CD14-positive monocyte (primary cell): ENCODE data around the gene FCGR1A. TPM values are rescaled to one million over a fixed set of nuclear protein-coding genes. Genes with fewer than 3 reads are reported as not detected.
"Not testable (repeated sequence)": the region's sequence is repeated elsewhere in the genome, so short reads cannot be mapped to it uniquely, and the experiment has no call there.

Source experiments
- DNase-seq, 3 donors: peaks; one replicate each; pipeline ENCODE4 v3.0.0-alpha.2; 2011 to 2022
- H2AFZ ChIP-seq: 2 replicates; pipeline ENCODE4 v1.6.0; 2012; ENCODE audit warnings: mild to moderate bottlenecking, low read depth, low read length, inconsistent platforms; ENCODE audit not compliant: insufficient read depth, poor library complexity, severe bottlenecking
- H3K27ac ChIP-seq, 2 donors: 1 replicate in 1 of 2; 2 replicates in 1 of 2; pipeline ENCODE4 v1.5.1; 2012 to 2013; ENCODE audit warnings: low read length in 2 of 2, control low read depth in 1 of 2, inconsistent platforms in 1 of 2, low read depth in 1 of 2, mild to moderate bottlenecking in 1 of 2
- H3K27me3 ChIP-seq, 2 donors: one replicate each; pipeline versions ENCODE4 v1.6.0 to v1.6.1; 2011 to 2013; ENCODE audit warnings: low read length in 2 of 2; ENCODE audit not compliant: control insufficient read depth in 2 of 2, insufficient read depth in 2 of 2
- H3K36me3 ChIP-seq, 2 donors: replicated peaks in 1 of 2; 1 replicate in 1 of 2; 2 replicates in 1 of 2; pipeline versions ENCODE4 v1.5.1 to v1.6.1; 2012 to 2013; ENCODE audit warnings: low read length in 2 of 2, control low read depth in 1 of 2, inconsistent platforms in 1 of 2, mild to moderate bottlenecking in 1 of 2; ENCODE audit not compliant: insufficient read depth in 2 of 2, control insufficient read depth in 1 of 2
- H3K4me1 ChIP-seq, 2 donors: 1 replicate in 1 of 2; 2 replicates in 1 of 2; pipeline versions ENCODE4 v1.5.1 to v1.6.1; 2012 to 2013; ENCODE audit warnings: low read length in 2 of 2, control low read depth in 1 of 2, inconsistent platforms in 1 of 2, mild to moderate bottlenecking in 1 of 2, moderate library complexity in 1 of 2; ENCODE audit not compliant: insufficient read depth in 2 of 2, control insufficient read depth in 1 of 2
- H3K4me2 ChIP-seq: replicated peaks from 2 replicates; pipeline ENCODE3; 2012; ENCODE audit warnings: low read length, moderate library complexity, mild to moderate bottlenecking; ENCODE audit not compliant: poor library complexity, severe bottlenecking; ENCODE audit errors: extremely low read depth
- H3K4me3 ChIP-seq, 3 experiments: fragments of 200-600 bp in 1 of 3; sonication (generic) in 1 of 3; replicated peaks in 1 of 3; 1 replicate in 2 of 3; 2 replicates in 1 of 3; pipeline ENCODE4 v1.5.1; 2011 to 2013; ENCODE audit warnings: low read length in 3 of 3, mild to moderate bottlenecking in 3 of 3, control low read depth in 2 of 3, low read depth in 2 of 3, inconsistent platforms in 1 of 3, moderate library complexity in 1 of 3
- H3K79me2 ChIP-seq: 2 replicates; pipeline ENCODE4 v1.6.0; 2012; ENCODE audit warnings: mild to moderate bottlenecking, control low read depth, inconsistent platforms, low read length, moderate library complexity; ENCODE audit not compliant: insufficient read depth
- H3K9ac ChIP-seq: 2 replicates; pipeline ENCODE4 v1.6.0; 2017; ENCODE audit warnings: low read length, mild to moderate bottlenecking; ENCODE audit not compliant: insufficient read depth, poor library complexity, severe bottlenecking
- H3K9me3 ChIP-seq, 2 donors: replicated peaks in 1 of 2; 1 replicate in 1 of 2; 2 replicates in 1 of 2; pipeline versions ENCODE4 v1.5.1 to v1.6.1; 2012 to 2013; ENCODE audit warnings: low read length in 2 of 2, control low read depth in 1 of 2; ENCODE audit not compliant: control insufficient read depth in 1 of 2, insufficient read depth in 1 of 2
- H4K20me1 ChIP-seq: 2 replicates; pipeline ENCODE4 v1.6.0; 2012; ENCODE audit warnings: mild to moderate bottlenecking, low read length, control low read depth, moderate library complexity; ENCODE audit not compliant: insufficient read depth
- H3K27ac Mint-ChIP-seq, 7 donors: one replicate each; pipeline ENCODE4 v1.8.0; 2020; ENCODE audit warnings: mild to moderate bottlenecking in 7 of 7, mixed read lengths in 7 of 7, moderate library complexity in 6 of 7, inconsistent platforms in 2 of 7
- H3K27me3 Mint-ChIP-seq, 3 donors: one replicate each; pipeline ENCODE4 v1.8.0; 2021 to 2022; ENCODE audit warnings: low read depth in 3 of 3, mild to moderate bottlenecking in 3 of 3, mixed read lengths in 3 of 3, moderate library complexity in 3 of 3, inconsistent platforms in 1 of 3
- H3K36me3 Mint-ChIP-seq, 2 donors: one replicate each; pipeline ENCODE4 v1.8.0; 2020; ENCODE audit warnings: mixed read lengths in 2 of 2, inconsistent platforms in 1 of 2, mild to moderate bottlenecking in 1 of 2
- H3K4me1 Mint-ChIP-seq: one replicate; pipeline ENCODE4 v1.8.0; 2020; ENCODE audit warnings: mild to moderate bottlenecking, mixed read lengths
- H3K4me3 Mint-ChIP-seq, 2 donors: one replicate each; pipeline ENCODE4 v1.8.0; 2020; ENCODE audit warnings: mild to moderate bottlenecking in 2 of 2, mixed read lengths in 2 of 2, moderate library complexity in 1 of 2
- H3K9me3 Mint-ChIP-seq, 7 donors: one replicate each; pipeline ENCODE4 v1.8.0; 2020 to 2022; ENCODE audit warnings: mixed read lengths in 7 of 7, mild to moderate bottlenecking in 6 of 7, moderate library complexity in 6 of 7, inconsistent platforms in 2 of 7
- WGBS: methylation state at CpG from one replicate; pipeline ENCODE4 v1.1.5; 2013; ENCODE audit warnings: missing lambda C conversion rate; ENCODE audit not compliant: insufficient coverage; 5-methylcytosine and 5-hydroxymethylcytosine counted together
- intact Hi-C, 2 donors: fragments of 100-400 bp; cut with micrococcal nuclease; formaldehyde crosslinking; loops; one replicate each; pipeline versions ENCODE4 v1.15.0 to v1.15.1; 2023
- polyA plus RNA-seq, 3 donors: library from polyadenylated mRNA; depleted of rRNA in 1 of 3; unstranded in 2 of 3; stranded (reverse) in 1 of 3; fragments of 300-500 nt in 2 of 3; fragments of >200 nt in 1 of 3; fragmentation: Illumina TruSeq in 2 of 3; gene quantifications; 1 replicate in 2 of 3; 2 replicates in 1 of 3; pipeline ENCODE4 v1.2.3, GENCODE V29; 2012 to 2021

FCGR1A gene
- polyA plus RNA-seq, 3 donors: 48.8 to 79.7 (median 49.4) TPM

GRCh38 chr1:149748144-149748500 lies 34.4 kb upstream of the FCGR1A start:
- Mint-ChIP-seq H3K4me3 (peak overlapping the region; percentile 87 to 95), H3K4me1 (peaks cover 19% of the 10 kb centered on the region)
- no CpG with 5 or more reads among the region's 8 CpGs for WGBS
- DNase-seq, intact Hi-C loops, H3K79me2 ChIP-seq, H4K20me1 ChIP-seq, H3K27me3 ChIP-seq, H3K36me3 ChIP-seq, H3K27me3 Mint-ChIP-seq, H3K27ac Mint-ChIP-seq, H3K36me3 Mint-ChIP-seq, H3K9me3 ChIP-seq, H3K9ac ChIP-seq, H3K27ac ChIP-seq, H3K9me3 Mint-ChIP-seq, H3K4me1 ChIP-seq: not testable (repeated sequence)
- H3K4me3 ChIP-seq: peak overlapping the region in 1 of 3 experiments; percentile 38
- H2AFZ ChIP-seq: peak overlapping the region; percentile 35
- peak overlapping the region; percentile 29 for H3K4me2 ChIP-seq

GRCh38 chr1:149750562-149750961 lies 31.9 kb upstream of the FCGR1A start:
- H2AFZ ChIP-seq, H3K9me3 Mint-ChIP-seq, H4K20me1 ChIP-seq, H3K36me3 ChIP-seq, DNase-seq, H3K27ac Mint-ChIP-seq, intact Hi-C loops, H3K4me3 ChIP-seq, H3K36me3 Mint-ChIP-seq, H3K27me3 ChIP-seq, H3K27me3 Mint-ChIP-seq, H3K27ac ChIP-seq, H3K9me3 ChIP-seq, H3K4me3 Mint-ChIP-seq, H3K4me1 ChIP-seq, H3K79me2 ChIP-seq, H3K4me2 ChIP-seq, H3K9ac ChIP-seq: not testable (repeated sequence)
- H3K4me1 Mint-ChIP-seq: peaks cover 28% of the 10 kb centered on the region
- 67% methylated on average over 1 of the region's 2 CpGs for WGBS

- H3K9me3 ChIP-seq, H3K9me3 Mint-ChIP-seq, H3K36me3 ChIP-seq, H3K4me3 ChIP-seq, H3K27ac ChIP-seq, H3K9ac ChIP-seq, H3K4me1 ChIP-seq, H3K4me3 Mint-ChIP-seq, intact Hi-C loops, H3K27me3 ChIP-seq, H3K4me2 ChIP-seq, H4K20me1 ChIP-seq, H3K36me3 Mint-ChIP-seq, H3K79me2 ChIP-seq, H3K27me3 Mint-ChIP-seq, H2AFZ ChIP-seq, H3K27ac Mint-ChIP-seq: not testable (repeated sequence)
- H3K4me1 Mint-ChIP-seq: peaks cover 24% of the 10 kb centered on the region
- DNase-seq: peak in 2 of 3 donors; percentile 9 to 55
- WGBS: no CpG with 5 or more reads among the region's 1 CpG
Observed at GRCh38 chr1:149752186-149752585, 30.3 kb upstream of the FCGR1A start.

GRCh38 chr1:149753466-149753865 lies 29.0 kb upstream of the FCGR1A start:
- H2AFZ ChIP-seq, intact Hi-C loops, H4K20me1 ChIP-seq, DNase-seq, H3K36me3 ChIP-seq, H3K9me3 Mint-ChIP-seq, H3K9ac ChIP-seq, H3K4me2 ChIP-seq, H3K4me1 ChIP-seq, H3K27me3 ChIP-seq, H3K36me3 Mint-ChIP-seq, H3K4me3 ChIP-seq, H3K79me2 ChIP-seq, H3K4me3 Mint-ChIP-seq, H3K27ac ChIP-seq, H3K27me3 Mint-ChIP-seq, H3K9me3 ChIP-seq: not testable (repeated sequence)
- no CpG with 5 or more reads among the region's 2 CpGs for WGBS
- peak overlapping the region in 1 of 7 donors; percentile 46 for H3K27ac Mint-ChIP-seq
- peaks cover 15% of the 10 kb centered on the region for H3K4me1 Mint-ChIP-seq
